ENCODE measurements around the gene WNT9A.
"Not testable (repeated sequence)": the region's sequence is repeated elsewhere in the genome, so short reads cannot be mapped to it uniquely, and the experiment has no call there.

- not testable (repeated sequence) for TF ChIP-seq POLR2AphosphoS5 (IDR thresholded peaks at IDR 0.05; ENCODE audit: low read depth, low read length); POLR2A (IDR thresholded peaks at IDR 0.05; ENCODE audit: low read depth, low read length); TAF1 (IDR thresholded peaks at IDR 0.05; ENCODE audit: borderline replicate concordance, low read depth, low read length)
Measured at GRCh38 chr1:227966733-227967132, 19.0 kb upstream of the WNT9A start.
